SU-DHL-6 (cell line): Measurements from ENCODE around the gene LTBP4.

Source experiments
- CTCF ChIP-seq: fragments of 200-600 bp; sonication (generic); IDR thresholded peaks from one replicate; pipeline ENCODE4 v1.5.1; 2017; ENCODE audit warnings: antibody characterized with exemption, mild to moderate bottlenecking, low read length, moderate library complexity; ENCODE audit not compliant: insufficient read depth, poor library complexity, severe bottlenecking
- EZH2phosphoT487 ChIP-seq: fragments of 200-600 bp; sonication (generic), shearing (Covaris generic); conservative IDR thresholded peaks from 2 replicates; pipeline ENCODE4 v1.6.1; 2018; ENCODE audit warnings: mild to moderate bottlenecking, antibody characterized with exemption, low read length, moderate library complexity, mixed read lengths

- no peak for TF ChIP-seq EZH2phosphoT487
- TF ChIP-seq CTCF: no peak
Measured at GRCh38 chr19:40586611-40587010, 14.6 kb upstream of the LTBP4 start.
